Measurements from ENCODE around the gene CBLL1. TPM values are rescaled to one million over a fixed set of nuclear protein-coding genes. Genes with fewer than 3 reads are reported as not detected.

Gene CBLL1
- polyA plus RNA-seq, 3 donors = 15.7 to 26.9 (median 20.6) TPM

DNA sequence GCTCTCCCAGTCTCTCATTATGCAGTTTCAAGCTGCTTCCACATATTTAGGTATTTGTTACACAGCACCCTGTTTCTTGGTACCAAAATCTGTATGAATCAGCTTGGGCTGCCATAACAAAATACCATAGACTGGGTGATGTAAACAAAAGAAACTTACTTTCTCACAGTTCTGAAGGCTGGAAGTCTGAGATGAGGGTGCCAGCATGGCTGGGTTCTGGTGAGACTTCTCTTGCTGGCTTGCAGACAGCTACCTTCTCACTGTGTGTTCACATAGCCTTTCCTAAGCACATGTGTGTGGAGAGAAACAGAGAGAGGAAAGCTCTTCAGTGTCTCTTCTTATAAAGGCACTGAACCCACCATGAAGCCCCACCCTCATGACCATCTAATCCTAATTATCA lies 15.7 kb upstream of the CBLL1 start:
- Histone ChIP-seq H3K4me2 (replicated peaks; ENCODE audit: extremely low read depth, low read length, poor library complexity, severe bottlenecking) (no peak overlapping the region), H3K9ac (ENCODE audit: insufficient read depth, low read length, poor library complexity, severe bottlenecking) (no peak overlapping the region), H3K27me3 (ENCODE audit: control insufficient read depth in 2 of 2, insufficient read depth in 2 of 2, low read length in 2 of 2) (no peaks in the 10 kb centered on the region), H3K4me3 (replicated peaks in 1 of 3; ENCODE audit: low read depth in 2 of 3, low read length in 3 of 3) (no peak overlapping the region), H3K27ac (ENCODE audit: low read depth in 1 of 2, low read length in 2 of 2) (no peak overlapping the region), H3K36me3 (replicated peaks in 1 of 2; ENCODE audit: control insufficient read depth in 1 of 2, insufficient read depth in 2 of 2, low read length in 2 of 2) (no peaks in the 10 kb centered on the region), H3K4me1 (ENCODE audit: control insufficient read depth in 1 of 2, insufficient read depth in 2 of 2, low read length in 2 of 2) (no peaks in the 10 kb centered on the region), H2AFZ (ENCODE audit: insufficient read depth, low read depth, low read length, poor library complexity, severe bottlenecking) (peak overlapping the region; percentile 8), H3K79me2 (ENCODE audit: insufficient read depth, low read length) (no peaks in the 10 kb centered on the region), H4K20me1 (ENCODE audit: insufficient read depth, low read length) (no peaks in the 10 kb centered on the region), H3K9me3 (replicated peaks in 1 of 2; ENCODE audit: control insufficient read depth in 1 of 2, insufficient read depth in 1 of 2, low read length in 2 of 2) (peaks cover 0 to 2% of the 10 kb centered on the region in 2 donors)
- Mint-ChIP-seq H3K4me1 (no peaks in the 10 kb centered on the region), H3K9me3 (peaks cover 0 to 4% (median 2%) of the 10 kb centered on the region in 7 donors), H3K27ac (peak overlapping the region in 1 of 7 donors; percentile 51), H3K4me3 (no peak overlapping the region), H3K27me3 (ENCODE audit: low read depth in 3 of 3) (peaks cover 0 to 12% (median 3%) of the 10 kb centered on the region in 3 donors), H3K36me3 (no peaks in the 10 kb centered on the region)
- TF ChIP-seq, protein P1, sequence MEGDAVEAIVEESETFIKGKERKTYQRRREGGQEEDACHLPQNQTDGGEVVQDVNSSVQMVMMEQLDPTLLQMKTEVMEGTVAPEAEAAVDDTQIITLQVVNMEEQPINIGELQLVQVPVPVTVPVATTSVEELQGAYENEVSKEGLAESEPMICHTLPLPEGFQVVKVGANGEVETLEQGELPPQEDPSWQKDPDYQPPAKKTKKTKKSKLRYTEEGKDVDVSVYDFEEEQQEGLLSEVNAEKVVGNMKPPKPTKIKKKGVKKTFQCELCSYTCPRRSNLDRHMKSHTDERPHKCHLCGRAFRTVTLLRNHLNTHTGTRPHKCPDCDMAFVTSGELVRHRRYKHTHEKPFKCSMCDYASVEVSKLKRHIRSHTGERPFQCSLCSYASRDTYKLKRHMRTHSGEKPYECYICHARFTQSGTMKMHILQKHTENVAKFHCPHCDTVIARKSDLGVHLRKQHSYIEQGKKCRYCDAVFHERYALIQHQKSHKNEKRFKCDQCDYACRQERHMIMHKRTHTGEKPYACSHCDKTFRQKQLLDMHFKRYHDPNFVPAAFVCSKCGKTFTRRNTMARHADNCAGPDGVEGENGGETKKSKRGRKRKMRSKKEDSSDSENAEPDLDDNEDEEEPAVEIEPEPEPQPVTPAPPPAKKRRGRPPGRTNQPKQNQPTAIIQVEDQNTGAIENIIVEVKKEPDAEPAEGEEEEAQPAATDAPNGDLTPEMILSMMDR (IDR thresholded peaks at IDR 0.05) = no peak
- intact Hi-C loops (cut with micrococcal nuclease) = loop anchor here in 1 of 2 donors (5.0 kb wide), 1 partner anchor 266 kb away; no protein-coding TSS in a partner anchor
- no peak for DNase-seq

DNA sequence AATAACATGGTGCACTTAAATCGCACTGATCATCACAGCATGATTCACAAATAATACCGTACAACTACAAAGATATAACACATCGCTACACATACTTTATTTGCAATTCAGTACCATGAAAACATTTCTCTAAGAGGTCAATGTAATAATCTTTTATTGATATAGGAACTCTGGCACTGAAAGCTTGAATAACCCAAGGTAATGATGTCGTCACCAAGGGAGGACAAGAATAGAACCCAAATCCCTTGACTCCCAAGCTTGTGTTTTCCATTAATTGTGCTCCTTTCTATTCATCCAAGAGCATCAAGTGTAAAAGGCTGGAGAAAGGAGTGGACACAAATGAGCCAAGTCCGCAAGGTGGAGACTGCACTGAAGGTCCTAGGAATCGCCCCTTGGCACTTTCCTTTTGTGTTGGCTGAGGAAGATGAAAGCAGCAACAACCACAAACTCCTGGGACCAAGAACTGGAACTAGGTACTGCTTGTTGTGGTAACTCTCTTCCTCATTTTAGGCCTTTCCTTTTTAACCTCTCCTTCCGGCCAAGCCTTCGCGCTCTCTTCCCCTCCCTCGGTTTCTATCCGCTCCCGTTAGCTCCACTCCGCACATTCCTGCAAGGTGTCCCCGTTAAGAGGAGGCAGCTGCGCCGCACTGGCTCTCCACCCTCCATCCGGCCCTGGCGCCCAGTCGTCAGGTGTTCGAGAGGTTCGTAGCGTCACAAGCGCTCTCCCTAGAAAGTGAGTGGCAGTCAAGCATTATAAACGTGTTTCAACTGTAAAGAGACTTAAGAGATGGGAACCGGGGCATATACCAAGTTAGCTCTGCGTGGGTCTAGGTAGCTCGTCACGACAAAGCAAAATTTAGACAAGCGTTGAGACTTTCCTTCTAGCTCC lies 1.0 kb upstream of the CBLL1 start:
- peak overlapping the region; percentile 93 to 95 for H3K27ac ChIP-seq (ENCODE audit: low read depth in 1 of 2, low read length in 2 of 2)
- peak overlapping the region; percentile 98 to 100 (median 100) for H3K27ac Mint-ChIP-seq
- H3K4me3 ChIP-seq (replicated peaks in 1 of 3; ENCODE audit: low read depth in 2 of 3, low read length in 3 of 3) = peak overlapping the region; percentile 50 to 88 (median 81)
- H3K27me3 Mint-ChIP-seq (ENCODE audit: low read depth in 3 of 3) = no peaks in the 10 kb centered on the region
- H3K79me2 ChIP-seq (ENCODE audit: insufficient read depth, low read length) = peaks cover 40% of the 10 kb centered on the region
- no peaks in the 10 kb centered on the region for H3K27me3 ChIP-seq (ENCODE audit: control insufficient read depth in 2 of 2, insufficient read depth in 2 of 2, low read length in 2 of 2)
- peaks cover 28% of the 10 kb centered on the region for H3K4me1 Mint-ChIP-seq
- H4K20me1 ChIP-seq (ENCODE audit: insufficient read depth, low read length) = peaks cover 35% of the 10 kb centered on the region
- H3K9me3 ChIP-seq (replicated peaks in 1 of 2; ENCODE audit: control insufficient read depth in 1 of 2, insufficient read depth in 1 of 2, low read length in 2 of 2) = no peaks in the 10 kb centered on the region
- H3K36me3 ChIP-seq (replicated peaks in 1 of 2; ENCODE audit: control insufficient read depth in 1 of 2, insufficient read depth in 2 of 2, low read length in 2 of 2) = peaks cover 0 to 7% of the 10 kb centered on the region in 2 donors
- peak overlapping the region; percentile 99 to 100 for H3K4me3 Mint-ChIP-seq
- H2AFZ ChIP-seq (ENCODE audit: insufficient read depth, low read depth, low read length, poor library complexity, severe bottlenecking) = peak overlapping the region; percentile 94
- no peaks in the 10 kb centered on the region for H3K9me3 Mint-ChIP-seq
- TF ChIP-seq, protein P1 (IDR thresholded peaks at IDR 0.05) = no peak
- H3K9ac ChIP-seq (ENCODE audit: insufficient read depth, low read length, poor library complexity, severe bottlenecking) = peak overlapping the region; percentile 88
- peak overlapping the region; percentile 88 for H3K4me2 ChIP-seq (replicated peaks; ENCODE audit: extremely low read depth, low read length, poor library complexity, severe bottlenecking)
- WGBS (ENCODE audit: insufficient coverage) = 6% methylated on average over 27 of the region's 29 CpGs
- peaks cover 0 to 3% of the 10 kb centered on the region in 2 donors for H3K36me3 Mint-ChIP-seq
- intact Hi-C loops (cut with micrococcal nuclease) = loop anchor here (5.0 to 10.0 kb wide), 4 partner anchors 132 to 824 kb away; partner anchors contain the start of genes COG5 (in 1 of the 2), DLD (in 1 of the 2), DNAJB9 (in 1 of the 2) and DUS4L (in 1 of the 2)
- DNase-seq = peak; percentile 52 to 77 (median 74)
- H3K4me1 ChIP-seq (ENCODE audit: control insufficient read depth in 1 of 2, insufficient read depth in 2 of 2, low read length in 2 of 2) = peaks cover 23 to 29% of the 10 kb centered on the region in 2 donors
